ENCODE measurements around the gene ITPKB. TPM values are rescaled to one million over a fixed set of nuclear protein-coding genes. Genes with fewer than 3 reads are reported as not detected.

Gene ITPKB
- total RNA-seq, 2 experiments from 2014 or later = 47.0 to 47.4 TPM

- Mint-ChIP-seq H3K9me3 (ENCODE audit: insufficient read depth) (no peaks in the 10 kb centered on the region), H3K4me1 (ENCODE audit: low read depth) (peaks cover 44% of the 10 kb centered on the region), H3K27me3 (ENCODE audit: low read depth) (no peaks in the 10 kb centered on the region), H3K36me3 (ENCODE audit: low read depth) (peaks cover 32% of the 10 kb centered on the region), H3K27ac (peak overlapping the region; percentile 65), H3K4me3 (no peak overlapping the region)
- ChIA-PET CTCF (interaction anchor here (0.8 to 4.9 kb wide), 22 partner anchors 10 to 249 kb away, joined by 3 to 72 read pairs (median 6); no protein-coding TSS in a partner anchor), POLR2A (interaction anchor here (1.0 to 1.5 kb wide), 2 partner anchors 10 to 194 kb away, joined by 4 to 6 read pairs; no protein-coding TSS in a partner anchor)
- DNase-seq (peak; percentile 84), ATAC-seq (peak; percentile 78)
Observed at GRCh38 chr1:226634166-226634588, 104.9 kb downstream of the ITPKB start.

GRCh38 chr1:226633541-226634165 lies 105.4 kb downstream of the ITPKB start:
- DNase-seq (no peak), ATAC-seq (peak; percentile 10)
- Mint-ChIP-seq H3K4me3 (no peak overlapping the region), H3K4me1 (ENCODE audit: low read depth) (peaks cover 44% of the 10 kb centered on the region), H3K36me3 (ENCODE audit: low read depth) (peaks cover 29% of the 10 kb centered on the region), H3K27me3 (ENCODE audit: low read depth) (no peaks in the 10 kb centered on the region), H3K27ac (peak overlapping the region; percentile 15), H3K9me3 (ENCODE audit: insufficient read depth) (no peaks in the 10 kb centered on the region)
- ChIA-PET POLR2A (interaction anchor here (1.0 to 1.5 kb wide), 2 partner anchors 10 to 194 kb away, joined by 4 to 6 read pairs; no protein-coding TSS in a partner anchor), CTCF (interaction anchor here (0.7 to 4.9 kb wide), 29 partner anchors 10 to 249 kb away, joined by 3 to 72 read pairs (median 6); partner anchors contain the start of gene PARP1)

- Mint-ChIP-seq H3K9me3 (ENCODE audit: insufficient read depth) (no peaks in the 10 kb centered on the region), H3K36me3 (ENCODE audit: low read depth) (peaks cover 26% of the 10 kb centered on the region), H3K27me3 (ENCODE audit: low read depth) (no peaks in the 10 kb centered on the region), H3K4me1 (ENCODE audit: low read depth) (peaks cover 44% of the 10 kb centered on the region), H3K27ac (peak overlapping the region; percentile 50), H3K4me3 (no peak overlapping the region)
- ChIA-PET CTCF (interaction anchor here (0.8 to 4.9 kb wide), 24 partner anchors 9 to 225 kb away, joined by 3 to 72 read pairs (median 6); partner anchors contain the start of gene PARP1), POLR2A (interaction anchor here (1.0 to 1.5 kb wide), 2 partner anchors 11 to 195 kb away, joined by 4 to 6 read pairs; no protein-coding TSS in a partner anchor)
- DNase-seq (no peak), ATAC-seq (no peak)
Observed at GRCh38 chr1:226632922-226633351, 106.1 kb downstream of the ITPKB start.

GRCh38 chr1:226632169-226632879 lies 106.8 kb downstream of the ITPKB start:
- ChIA-PET POLR2A (no interaction called here), CTCF (interaction anchor here (1.1 to 4.9 kb wide), 12 partner anchors 9 to 224 kb away, joined by 3 to 72 read pairs (median 8); partner anchors contain the start of gene PARP1)
- DNase-seq = no peak
- H3K9me3 Mint-ChIP-seq (ENCODE audit: insufficient read depth) = no peaks in the 10 kb centered on the region
- H3K27me3 Mint-ChIP-seq (ENCODE audit: low read depth) = no peaks in the 10 kb centered on the region
- no peak overlapping the region for H3K4me3 Mint-ChIP-seq
- no peak for ATAC-seq
- H3K27ac Mint-ChIP-seq = peak overlapping the region; percentile 68
- H3K4me1 Mint-ChIP-seq (ENCODE audit: low read depth) = peaks cover 44% of the 10 kb centered on the region
- peaks cover 26% of the 10 kb centered on the region for H3K36me3 Mint-ChIP-seq (ENCODE audit: low read depth)

GRCh38 chr1:226631229-226632000 lies 107.7 kb downstream of the ITPKB start:
- no peak for DNase-seq
- Mint-ChIP-seq H3K27ac (no peak overlapping the region), H3K9me3 (ENCODE audit: insufficient read depth) (no peaks in the 10 kb centered on the region), H3K4me3 (no peak overlapping the region), H3K4me1 (ENCODE audit: low read depth) (peaks cover 46% of the 10 kb centered on the region), H3K36me3 (ENCODE audit: low read depth) (peaks cover 27% of the 10 kb centered on the region), H3K27me3 (ENCODE audit: low read depth) (no peaks in the 10 kb centered on the region)
- POLR2A ChIA-PET = interaction anchor here (0.9 kb wide), 1 partner anchor 68 kb away, joined by 3 read pairs; no protein-coding TSS in a partner anchor
- no peak for ATAC-seq
- CTCF ChIA-PET = interaction anchor here (0.8 to 4.9 kb wide), 6 partner anchors 23 to 97 kb away, joined by 3 to 72 read pairs (median 4); no protein-coding TSS in a partner anchor

- ChIA-PET POLR2A (no interaction called here), CTCF (interaction anchor here (0.8 to 1.3 kb wide), 6 partner anchors 22 to 253 kb away, joined by 3 to 4 read pairs (median 3); no protein-coding TSS in a partner anchor)
- DNase-seq = no peak
- H3K9me3 Mint-ChIP-seq (ENCODE audit: insufficient read depth) = no peaks in the 10 kb centered on the region
- no peak overlapping the region for H3K27ac Mint-ChIP-seq
- no peak overlapping the region for H3K4me3 Mint-ChIP-seq
- H3K27me3 Mint-ChIP-seq (ENCODE audit: low read depth) = no peaks in the 10 kb centered on the region
- ATAC-seq = no peak
- H3K4me1 Mint-ChIP-seq (ENCODE audit: low read depth) = peaks cover 44% of the 10 kb centered on the region
- peaks cover 25% of the 10 kb centered on the region for H3K36me3 Mint-ChIP-seq (ENCODE audit: low read depth)
Observed at GRCh38 chr1:226630592-226630991, 108.5 kb downstream of the ITPKB start.

- Mint-ChIP-seq H3K27ac (no peak overlapping the region), H3K4me1 (ENCODE audit: low read depth) (peaks cover 39% of the 10 kb centered on the region), H3K36me3 (ENCODE audit: low read depth) (peaks cover 20% of the 10 kb centered on the region), H3K9me3 (ENCODE audit: insufficient read depth) (no peaks in the 10 kb centered on the region), H3K4me3 (no peak overlapping the region), H3K27me3 (ENCODE audit: low read depth) (no peaks in the 10 kb centered on the region)
- CTCF ChIA-PET = interaction anchor here (1.1 to 1.3 kb wide), 3 partner anchors 57 to 253 kb away, joined by 3 to 4 read pairs (median 3); no protein-coding TSS in a partner anchor
- POLR2A ChIA-PET = no interaction called here
- no peak for DNase-seq
- no peak for ATAC-seq
Observed at GRCh38 chr1:226629896-226630550, 109.1 kb downstream of the ITPKB start.

GRCh38 chr1:226629210-226629895 lies 109.7 kb downstream of the ITPKB start:
- CTCF ChIA-PET = interaction anchor here (1.2 to 1.3 kb wide), 3 partner anchors 24 to 254 kb away, joined by 3 to 4 read pairs (median 3); no protein-coding TSS in a partner anchor
- POLR2A ChIA-PET = no interaction called here
- Mint-ChIP-seq H3K4me3 (no peak overlapping the region), H3K4me1 (ENCODE audit: low read depth) (peaks cover 33% of the 10 kb centered on the region), H3K36me3 (ENCODE audit: low read depth) (peaks cover 18% of the 10 kb centered on the region), H3K27ac (no peak overlapping the region), H3K9me3 (ENCODE audit: insufficient read depth) (no peaks in the 10 kb centered on the region), H3K27me3 (ENCODE audit: low read depth) (no peaks in the 10 kb centered on the region)
- ATAC-seq (no peak), DNase-seq (no peak)

GRCh38 chr1:226628612-226629155 lies 110.4 kb downstream of the ITPKB start:
- peaks cover 27% of the 10 kb centered on the region for H3K4me1 Mint-ChIP-seq (ENCODE audit: low read depth)
- ATAC-seq (no peak), DNase-seq (no peak)
- H3K36me3 Mint-ChIP-seq (ENCODE audit: low read depth) = peaks cover 15% of the 10 kb centered on the region
- H3K27me3 Mint-ChIP-seq (ENCODE audit: low read depth) = no peaks in the 10 kb centered on the region
- ChIA-PET POLR2A (no interaction called here), CTCF (interaction anchor here (1.3 kb wide), 2 partner anchors 25 to 59 kb away, joined by 3 to 4 read pairs; no protein-coding TSS in a partner anchor)
- H3K9me3 Mint-ChIP-seq (ENCODE audit: insufficient read depth) = no peaks in the 10 kb centered on the region
- no peak overlapping the region for H3K4me3 Mint-ChIP-seq
- no peak overlapping the region for H3K27ac Mint-ChIP-seq

GRCh38 chr1:226627924-226628611 lies 111.0 kb downstream of the ITPKB start:
- DNase-seq (no peak), ATAC-seq (no peak)
- ChIA-PET POLR2A (no interaction called here), CTCF (interaction anchor here (1.3 to 2.1 kb wide), 3 partner anchors 26 to 200 kb away, joined by 3 to 25 read pairs (median 4); no protein-coding TSS in a partner anchor)
- Mint-ChIP-seq H3K9me3 (ENCODE audit: insufficient read depth) (no peaks in the 10 kb centered on the region), H3K36me3 (ENCODE audit: low read depth) (peaks cover 12% of the 10 kb centered on the region), H3K27me3 (ENCODE audit: low read depth) (no peaks in the 10 kb centered on the region), H3K27ac (no peak overlapping the region), H3K4me1 (ENCODE audit: low read depth) (peaks cover 21% of the 10 kb centered on the region), H3K4me3 (no peak overlapping the region)
